ENCODE data around the gene KY.

KY gene

GRCh38 chr3:134687642-134688041 lies 36.8 kb upstream of the KY start:
- DNase-seq (ENCODE audit: extremely low read depth, insufficient read length) = no peak
- H3K4me3 ChIP-seq (replicated peaks; ENCODE audit: low read depth, low read length) = no peak overlapping the region
- H3K36me3 ChIP-seq (ENCODE audit: control insufficient read depth, insufficient read depth, low read length) = no peaks in the 10 kb centered on the region
- no peak for TF ChIP-seq CTCF (IDR thresholded peaks at IDR 0.05; ENCODE audit: insufficient read depth, low read length, poor library complexity, severe bottlenecking)
- no peaks in the 10 kb centered on the region; the same call in none of the 2 replicates for H3K27me3 ChIP-seq (replicated peaks; ENCODE audit: control insufficient read depth, insufficient read depth, low read length)

- no peak for TF ChIP-seq CTCF (IDR thresholded peaks at IDR 0.05; ENCODE audit: insufficient read depth, low read length, poor library complexity, severe bottlenecking)
- DNase-seq (ENCODE audit: extremely low read depth, insufficient read length) = no peak
- no peaks in the 10 kb centered on the region; the same call in none of the 2 replicates for H3K27me3 ChIP-seq (replicated peaks; ENCODE audit: control insufficient read depth, insufficient read depth, low read length)
- no peaks in the 10 kb centered on the region for H3K36me3 ChIP-seq (ENCODE audit: control insufficient read depth, insufficient read depth, low read length)
- no peak overlapping the region for H3K4me3 ChIP-seq (replicated peaks; ENCODE audit: low read depth, low read length)
Measured at GRCh38 chr3:134685929-134686802, 35.3 kb upstream of the KY start.

GRCh38 chr3:134682196-134682880 lies 31.5 kb upstream of the KY start:
- TF ChIP-seq CTCF (IDR thresholded peaks at IDR 0.05; ENCODE audit: insufficient read depth, low read length, poor library complexity, severe bottlenecking) = no peak
- no peaks in the 10 kb centered on the region for H3K36me3 ChIP-seq (ENCODE audit: control insufficient read depth, insufficient read depth, low read length)
- H3K27me3 ChIP-seq (replicated peaks; ENCODE audit: control insufficient read depth, insufficient read depth, low read length) = no peaks in the 10 kb centered on the region; the same call in 1 of the 2 replicates
- DNase-seq (ENCODE audit: extremely low read depth, insufficient read length) = no peak
- H3K4me3 ChIP-seq (replicated peaks; ENCODE audit: low read depth, low read length) = no peak overlapping the region

- DNase-seq (ENCODE audit: extremely low read depth, insufficient read length) = no peak
- H3K4me3 ChIP-seq (replicated peaks; ENCODE audit: low read depth, low read length) = no peak overlapping the region
- no peak for TF ChIP-seq CTCF (IDR thresholded peaks at IDR 0.05; ENCODE audit: insufficient read depth, low read length, poor library complexity, severe bottlenecking)
- H3K27me3 ChIP-seq (replicated peaks; ENCODE audit: control insufficient read depth, insufficient read depth, low read length) = no peaks in the 10 kb centered on the region; the same call in 1 of the 2 replicates
- no peaks in the 10 kb centered on the region for H3K36me3 ChIP-seq (ENCODE audit: control insufficient read depth, insufficient read depth, low read length)
Measured at GRCh38 chr3:134681522-134681900, 30.7 kb upstream of the KY start.

- Histone ChIP-seq H3K36me3 (ENCODE audit: control insufficient read depth, insufficient read depth, low read length) (no peaks in the 10 kb centered on the region), H3K4me3 (replicated peaks; ENCODE audit: low read depth, low read length) (no peak overlapping the region), H3K27me3 (replicated peaks; ENCODE audit: control insufficient read depth, insufficient read depth, low read length) (no peaks in the 10 kb centered on the region)
- no peak for TF ChIP-seq CTCF (IDR thresholded peaks at IDR 0.05; ENCODE audit: insufficient read depth, low read length, poor library complexity, severe bottlenecking)
- DNase-seq (ENCODE audit: extremely low read depth, insufficient read length) = no peak
Measured at GRCh38 chr3:134680796-134681521, 30.1 kb upstream of the KY start.
